A549 (cell line): Measurements from ENCODE around the gene VIT. TPM values are rescaled to one million over a fixed set of nuclear protein-coding genes. Genes with fewer than 3 reads are reported as not detected.
A peak's percentile ranks its signal among the peaks of the same experiment; 100 is the strongest.

Experiments
- ATAC-seq, 2 experiments: fragments of 200-7000 bp in 1 of 2; fragments of >200 bp in 1 of 2; cut with Nextera tagmentation in 1 of 2; cut with Tn5 transposase in 1 of 2; 3 replicates each; pipeline versions ENCODE4 v1.8.0 to v1.9.1; 2018 to 2020; ENCODE audit warnings: mild to moderate bottlenecking in 1 of 2, moderate library complexity in 1 of 2
- CTCF ChIA-PET: fragments of 300-600 bp; sonication (Branson Sonifier 250); formaldehyde crosslinking; extraction: SDS; loops from one replicate; lab custom pipeline; 2021; ENCODE audit warnings: antibody characterized with exemption, inconsistent platforms; lab: Yijun Ruan, JAX
- POLR2A ChIA-PET: fragments of 350-600 bp; formaldehyde crosslinking; extraction: SDS; loops from one replicate; lab custom pipeline; 2021; ENCODE audit warnings: antibody characterized with exemption, inconsistent platforms; lab: Yijun Ruan, JAX
- DNase-seq, 2 experiments: peaks; one replicate each; pipeline versions ENCODE4 v3.0.0 to v3.0.0-alpha.2; 2011 to 2016; ENCODE audit warnings: low read depth in 1 of 2, low spot score in 1 of 2
- FAIRE-seq: peaks from 2 replicates; lab custom pipeline; 2011; peaks lifted over from hg19 to GRCh38; lab: Jason Lieb, UNC
- H3K27ac ChIP-seq, 2 experiments: fragments of >200 bp; sonication (Bioruptor Twin); formaldehyde crosslinking; 3 replicates each; pipeline ENCODE4 v1.5.1; 2016 to 2017
- H3K4me1 ChIP-seq: fragments of >200 bp; sonication (Bioruptor Twin); formaldehyde crosslinking; 3 replicates; pipeline ENCODE4 v1.6.1; 2016
- H3K4me2 ChIP-seq: fragments of >200 bp; sonication (Bioruptor Twin); formaldehyde crosslinking; 3 replicates; pipeline ENCODE4 v1.6.1; 2016
- H3K4me3 ChIP-seq: fragments of >200 bp; sonication (Bioruptor Twin); formaldehyde crosslinking; 3 replicates; pipeline ENCODE4 v1.5.1; 2016
- H3K9me3 ChIP-seq: fragments of >200 bp; sonication (Bioruptor Twin); formaldehyde crosslinking; 3 replicates; pipeline ENCODE4 v1.6.1; 2016
- BHLHE40 ChIP-seq: IDR thresholded peaks from 2 replicates; pipeline ENCODE4 v1.6.1; 2012; ENCODE audit warnings: low read depth, low read length, inconsistent platforms
- CBX2 ChIP-seq: fragments of 200-600 bp; sonication (generic); IDR thresholded peaks from 2 replicates; pipeline ENCODE4 v1.6.1; 2016; ENCODE audit warnings: low read depth, mild to moderate bottlenecking, borderline replicate concordance
- CEBPB ChIP-seq, 2 experiments: fragments of >200 bp in 1 of 2; sonication (Bioruptor Twin) in 1 of 2; formaldehyde crosslinking in 1 of 2; IDR thresholded peaks; 2 replicates each; pipeline ENCODE4 v1.6.1; 2012 to 2016
- CTCF ChIP-seq: fragments of >200 bp; sonication (Bioruptor Twin); formaldehyde crosslinking; IDR thresholded peaks from 3 replicates; pipeline ENCODE4 v1.5.1; 2016
- FOSB ChIP-seq: fragments of 250-450 bp; sonication (Bioruptor Pico); IDR thresholded peaks from 2 replicates; pipeline ENCODE4 v1.5.0; 2020; ENCODE audit warnings: mild to moderate bottlenecking, moderate library complexity
- FOSL2 ChIP-seq, 2 experiments: fragments of 450-650 bp in 1 of 2; fragments of >200 bp in 1 of 2; sonication (Bioruptor Twin) in 1 of 2; formaldehyde crosslinking; IDR thresholded peaks; 2 replicates each; pipeline versions ENCODE4 v1.5.0 to v1.6.1; 2016 to 2020; ENCODE audit warnings: mild to moderate bottlenecking in 1 of 2, moderate library complexity in 1 of 2
- HOXA7 ChIP-seq: fragments of 250-450 bp; sonication (Bioruptor Pico); IDR thresholded peaks from 2 replicates; pipeline ENCODE4 v1.5.0; 2020; ENCODE audit warnings: mild to moderate bottlenecking, moderate library complexity
- HOXB5 ChIP-seq: fragments of 250-450 bp; sonication (Bioruptor Pico); IDR thresholded peaks from 2 replicates; pipeline ENCODE4 v1.5.0; 2020; ENCODE audit warnings: mild to moderate bottlenecking, moderate library complexity
- NFE2L2 ChIP-seq: fragments of 150-350 bp; conservative IDR thresholded peaks from 2 replicates; pipeline ENCODE4 v1.6.1; 2014; ENCODE audit warnings: low read length
- POLR2AphosphoS2 ChIP-seq: conservative IDR thresholded peaks from 2 replicates; pipeline ENCODE4 v1.6.1; 2012; ENCODE audit warnings: low read length, improper control_type of control experiment, inconsistent platforms
- RAD21 ChIP-seq, 2 experiments: fragments of >200 bp in 1 of 2; sonication (Bioruptor Twin) in 1 of 2; formaldehyde crosslinking in 1 of 2; IDR thresholded peaks in 1 of 2; conservative IDR thresholded peaks in 1 of 2; 2 replicates in 1 of 2; 3 replicates in 1 of 2; pipeline ENCODE4 v1.6.1; 2012 to 2018; ENCODE audit warnings: inconsistent platforms in 1 of 2
- RFX5 ChIP-seq: fragments of 450-650 bp; IDR thresholded peaks from 2 replicates; pipeline ENCODE4 v1.7.1; 2014; ENCODE audit warnings: antibody characterized with exemption, mild to moderate bottlenecking, moderate library complexity
- SMC3 ChIP-seq: fragments of >200 bp; sonication (Bioruptor Twin); formaldehyde crosslinking; IDR thresholded peaks from 3 replicates; pipeline ENCODE4 v1.6.1; 2018; ENCODE audit warnings: inconsistent platforms
- USF2 ChIP-seq: fragments of 450-650 bp; IDR thresholded peaks from 2 replicates; pipeline ENCODE4 v1.6.1; 2014; ENCODE audit warnings: antibody characterized with exemption
- WGBS: methylation state at CpG from one replicate; pipeline ENCODE4 v1.1.6; 2017; ENCODE audit errors: missing lambda C conversion rate; 5-methylcytosine and 5-hydroxymethylcytosine counted together
- polyA plus RNA-seq, 4 experiments: library from polyadenylated mRNA; depleted of rRNA in 3 of 4; stranded (reverse); fragments of >200 nt; fragmentation: RNase III in 1 of 4; extraction: RNeasy Plus Mini Kit Qiagen cat#74134 plus additional on column Dnase treatment in 1 of 4; gene quantifications; 2 replicates in 3 of 4; 3 replicates in 1 of 4; pipeline ENCODE4 v1.2.3, GENCODE V29; 2011 to 2017

Gene VIT
- polyA plus RNA-seq, 2 of the 4 experiments (the other 2 are of a cell fraction) = not detected

GRCh38 chr2:36659872-36660312 is 36.6 kb upstream of the VIT start:
- ChIA-PET CTCF (interaction anchor here (0.8 to 1.8 kb wide), 6 partner anchors 12 to 307 kb away, joined by 3 to 5 read pairs (median 3); no protein-coding TSS in a partner anchor), POLR2A (no interaction called here)
- Histone ChIP-seq H3K9me3 (no peaks in the 10 kb centered on the region), H3K4me3 (no peak overlapping the region)
- ATAC-seq = no peak
- peak in 1 of 2 experiments; percentile 17 for DNase-seq
- TF ChIP-seq RFX5 (no peak), FOSL2 (IDR thresholded peaks at IDR 0.05) (0 out of 2 replicates have a peak, but pooled peaks have one; percentile 26), FOSL2 (CRISPR knock-in tag; IDR thresholded peaks at IDR 0.05) (peak; percentile 54)
- TF ChIP-seq, all 56 proteins: peak for 1
- H3K4me1 ChIP-seq = peaks cover 29% of the 10 kb centered on the region
- 0 out of 6 replicates have a peak overlapping the region, but pooled peaks of 1 of the 2 experiments have one; percentile 8 for H3K27ac ChIP-seq
- no peak for FAIRE-seq
- no peak overlapping the region for H3K4me2 ChIP-seq

GRCh38 chr2:36662638-36663037 is 33.9 kb upstream of the VIT start:
- FAIRE-seq (no peak), ATAC-seq (peak in 1 of 2 experiments; percentile 16; a peak in 1 of 6 replicates), DNase-seq (no peak)
- H3K9me3 ChIP-seq = no peaks in the 10 kb centered on the region
- no peak overlapping the region for H3K4me3 ChIP-seq
- H3K4me1 ChIP-seq = peaks cover 29% of the 10 kb centered on the region
- ChIA-PET POLR2A (no interaction called here), CTCF (interaction anchor here (1.1 to 3.7 kb wide), 4 partner anchors 9 to 203 kb away, joined by 4 to 35 read pairs (median 8); no protein-coding TSS in a partner anchor)
- H3K4me2 ChIP-seq = no peak overlapping the region
- H3K27ac ChIP-seq = peak overlapping the region in 1 of 2 experiments; percentile 32; a peak in 3 of 6 replicates
- WGBS = 81% methylated on average over 8 of the region's 8 CpGs
- peak; percentile 25 to 40; a peak in 4 of 5 replicates for TF ChIP-seq RAD21 (conservative IDR thresholded peaks at IDR 0.05 in 1 of 2, IDR thresholded peaks at IDR 0.05 in 1 of 2)
- 0 out of 3 replicates have a peak, but pooled peaks have one; percentile 22 for TF ChIP-seq SMC3
- no peak; the same call in 2 of the 3 replicates for TF ChIP-seq CTCF
- TF ChIP-seq HOXA7 (CRISPR knock-in tag) = no peak
- TF ChIP-seq, all 56 proteins: peak for 2

GRCh38 chr2:36663295-36663694 is 33.2 kb upstream of the VIT start:
- ATAC-seq (no peak), DNase-seq (no peak)
- CTCF ChIA-PET = interaction anchor here (0.9 to 3.7 kb wide), 28 partner anchors 9 to 327 kb away, joined by 3 to 35 read pairs (median 10); partner anchors contain the start of gene CRIM1
- H3K4me3 ChIP-seq = no peak overlapping the region
- 70% methylated on average over 2 of the region's 2 CpGs for WGBS
- H3K4me2 ChIP-seq = peak overlapping the region; percentile 67
- no peaks in the 10 kb centered on the region for H3K9me3 ChIP-seq
- H3K27ac ChIP-seq = peak overlapping the region; percentile 35 to 68; a peak in 4 of 6 replicates
- TF ChIP-seq BHLHE40 (no peak), HOXB5 (CRISPR knock-in tag) (no peak), CBX2 (no peak), FOSB (no peak), USF2 (no peak), POLR2AphosphoS2 (no peak), RAD21 (conservative IDR thresholded peaks at IDR 0.05 in 1 of 2, IDR thresholded peaks at IDR 0.05 in 1 of 2) (no peak), NFE2L2 (no peak), CEBPB (IDR thresholded peaks at IDR 0.05) (no peak)
- TF ChIP-seq, all 56 proteins: peak for 0
- POLR2A ChIA-PET = no interaction called here
- peaks cover 29% of the 10 kb centered on the region for H3K4me1 ChIP-seq
- no peak for FAIRE-seq
